IPS-NIHi11 (cell line): Measurements from ENCODE around the gene CDRT15.
A peak's percentile ranks its signal among the peaks of the same experiment; 100 is the strongest.
"Not testable (repeated sequence)": the region's sequence is repeated elsewhere in the genome, so short reads cannot be mapped to it uniquely, and the experiment has no call there.

ENCODE experiments used
- DNase-seq: peaks from one replicate; pipeline ENCODE4 v3.0.0; 2012; ENCODE audit warnings: mixed read lengths, low spot score

Gene CDRT15

GRCh38 chr17:14236762-14237161 lies at the start of gene CDRT15:
TSS of gene CDRT15 (minus strand) at chr17:14236862. CDS start at chr17:14236833, 29 bp downstream.
- not testable (repeated sequence) for DNase-seq

GRCh38 chr17:14282726-14283125 lies 46.1 kb upstream of the CDRT15 start:
- DNase-seq = no peak

DNA sequence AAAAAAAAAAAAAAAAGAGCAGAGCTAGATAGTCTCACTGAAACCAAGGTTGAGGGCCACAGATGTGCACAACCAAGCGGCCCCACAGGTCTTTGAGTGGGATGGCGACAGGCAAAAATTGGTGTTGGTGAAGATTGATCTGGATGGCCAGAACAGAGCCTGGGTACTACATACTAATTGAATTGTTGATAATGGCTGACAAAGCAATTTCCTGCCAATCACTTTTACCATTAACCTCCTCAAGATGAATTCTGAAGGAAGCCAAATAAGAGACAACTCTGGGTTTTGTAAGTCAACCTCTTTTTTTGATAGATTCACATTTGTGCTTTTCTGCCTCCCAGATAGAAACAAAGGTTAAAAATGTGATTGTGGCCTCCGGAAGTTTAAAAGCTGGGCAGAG lies 44.9 kb upstream of the CDRT15 start:
- no peak for DNase-seq

- no peak for DNase-seq
These were observed 40.0 kb upstream of the CDRT15 start for GRCh38 chr17:14276535-14277250.

GRCh38 chr17:14270508-14270907 lies 33.8 kb upstream of the CDRT15 start:
- no peak for DNase-seq

- no peak for DNase-seq
These were observed 32.8 kb upstream of the CDRT15 start for GRCh38 chr17:14269473-14269872.

DNA sequence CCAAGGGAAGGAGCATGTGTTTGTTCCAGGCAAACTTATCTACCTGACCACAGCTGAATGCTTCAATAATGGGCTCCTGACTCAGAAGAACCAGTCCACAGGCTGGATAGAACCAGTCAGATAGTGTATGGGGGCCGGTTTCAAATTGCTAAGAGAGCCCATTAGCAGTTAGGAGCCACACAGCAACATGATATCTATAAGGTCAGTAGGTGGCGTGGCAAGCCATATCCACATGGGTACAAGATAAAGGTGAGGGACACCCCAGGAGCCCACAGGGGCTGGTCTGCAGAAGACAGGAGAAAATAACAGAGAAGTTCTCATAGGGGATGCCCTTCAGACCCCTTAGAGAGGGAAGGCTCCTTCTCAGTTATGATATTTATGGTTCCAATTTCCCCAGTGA lies 31.6 kb upstream of the CDRT15 start:
- DNase-seq = no peak

DNA sequence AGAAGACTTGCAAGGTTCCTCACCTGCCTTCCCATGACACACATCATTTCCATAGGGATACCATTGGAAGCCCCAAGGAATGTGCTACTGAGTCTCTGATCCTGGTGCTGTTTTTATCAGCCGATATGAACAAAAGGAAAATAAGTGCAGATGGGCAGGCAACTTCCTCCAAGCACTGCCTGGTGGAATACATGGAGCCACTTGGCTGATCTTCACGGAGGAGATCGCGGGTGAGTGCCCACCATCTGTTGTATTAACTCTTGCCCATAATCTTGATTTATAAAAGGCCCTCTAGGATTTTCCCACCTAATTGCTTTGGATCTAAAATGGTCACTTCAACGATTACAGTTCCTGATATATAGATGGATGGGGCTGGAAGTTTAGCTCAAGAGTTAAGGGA lies 24.7 kb upstream of the CDRT15 start:
- DNase-seq = no peak

DNA sequence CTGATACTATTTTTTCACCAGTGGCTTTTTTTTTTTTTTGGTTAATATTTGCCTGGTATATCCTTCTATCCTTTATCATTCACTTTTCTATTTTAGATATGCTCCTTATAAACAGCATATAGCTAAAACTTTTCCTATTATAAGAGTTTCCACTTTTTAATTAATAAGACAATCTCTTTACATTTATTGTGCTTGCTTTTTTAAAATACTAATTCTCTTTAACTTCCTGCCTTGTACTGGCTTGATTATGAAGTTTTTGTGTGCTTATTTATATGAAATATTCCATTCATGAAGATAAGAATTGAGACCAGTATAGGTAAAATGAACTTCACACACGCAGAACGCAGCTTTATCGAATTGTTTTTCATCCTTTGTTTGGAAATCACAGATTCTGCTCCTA lies 9.0 kb upstream of the CDRT15 start:
- no peak for DNase-seq

GRCh38 chr17:14245002-14245401 lies 8.3 kb upstream of the CDRT15 start:
- DNase-seq = peak; percentile 32

DNA sequence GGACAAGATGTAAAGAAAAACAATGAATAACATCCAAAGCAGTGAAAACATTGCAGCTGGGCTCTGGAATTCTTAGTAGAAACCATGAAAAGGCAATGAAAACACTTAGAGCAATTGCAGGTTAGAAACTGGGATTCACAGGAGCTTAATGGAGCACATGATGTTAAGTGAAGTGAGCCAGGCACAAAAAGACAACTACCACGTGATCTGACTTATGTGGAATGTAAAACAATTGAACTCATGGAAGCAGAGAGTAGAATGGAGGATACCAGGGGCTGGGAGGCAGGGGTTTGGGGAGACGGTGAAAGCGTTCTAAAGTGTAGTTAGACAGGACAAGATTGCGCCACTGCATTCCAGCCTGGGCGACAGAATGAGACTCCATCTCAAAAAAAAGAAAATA lies 2.6 kb upstream of the CDRT15 start:
- DNase-seq = not testable (repeated sequence)

- not testable (repeated sequence) for DNase-seq
These were observed 630 bp downstream of the CDRT15 start for GRCh38 chr17:14236032-14236431.

GRCh38 chr17:14235047-14235446 lies 1.6 kb downstream of the CDRT15 start:
- DNase-seq = not testable (repeated sequence)

DNA sequence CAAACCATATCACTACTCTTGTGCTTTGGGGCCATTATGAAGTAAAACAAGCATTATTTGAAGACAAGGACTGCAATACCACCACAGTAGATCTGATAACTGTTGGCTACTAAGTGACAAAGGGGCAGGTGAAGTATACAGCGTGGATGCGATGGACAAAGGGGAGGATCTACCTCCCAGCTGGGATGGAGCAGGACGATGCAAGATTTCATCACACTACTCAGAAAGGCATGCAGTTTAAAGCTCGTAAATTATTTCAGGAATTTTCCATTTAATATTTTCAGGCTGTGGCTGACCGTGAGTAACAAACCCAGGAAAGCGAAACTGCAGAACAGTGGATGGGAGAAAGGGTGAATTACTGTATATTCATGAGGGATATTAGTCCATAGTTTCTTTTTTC lies 5.5 kb downstream of the CDRT15 start:
- DNase-seq = not testable (repeated sequence)

DNA sequence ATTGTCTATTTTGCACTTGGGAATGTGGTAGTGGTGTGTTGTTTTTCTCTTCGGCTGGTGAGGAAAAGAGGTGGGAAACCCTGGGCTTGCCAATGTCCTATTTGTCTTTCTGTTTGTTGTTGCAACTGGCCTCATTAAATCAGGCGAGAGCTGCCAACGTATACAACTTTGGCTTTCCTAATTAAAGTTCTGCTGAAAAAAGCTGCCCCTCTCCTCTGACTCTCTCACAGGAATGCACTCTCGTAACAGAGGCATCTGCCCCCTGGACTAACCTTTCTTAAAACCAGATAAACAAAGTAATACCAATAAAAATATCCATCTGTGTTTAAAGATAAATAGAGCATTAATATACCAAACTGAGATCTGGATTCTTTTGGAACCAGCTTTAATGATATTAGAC lies 7.8 kb downstream of the CDRT15 start:
- DNase-seq = no peak

- DNase-seq = no peak
These were observed 9.6 kb downstream of the CDRT15 start for GRCh38 chr17:14227052-14227451.

DNA sequence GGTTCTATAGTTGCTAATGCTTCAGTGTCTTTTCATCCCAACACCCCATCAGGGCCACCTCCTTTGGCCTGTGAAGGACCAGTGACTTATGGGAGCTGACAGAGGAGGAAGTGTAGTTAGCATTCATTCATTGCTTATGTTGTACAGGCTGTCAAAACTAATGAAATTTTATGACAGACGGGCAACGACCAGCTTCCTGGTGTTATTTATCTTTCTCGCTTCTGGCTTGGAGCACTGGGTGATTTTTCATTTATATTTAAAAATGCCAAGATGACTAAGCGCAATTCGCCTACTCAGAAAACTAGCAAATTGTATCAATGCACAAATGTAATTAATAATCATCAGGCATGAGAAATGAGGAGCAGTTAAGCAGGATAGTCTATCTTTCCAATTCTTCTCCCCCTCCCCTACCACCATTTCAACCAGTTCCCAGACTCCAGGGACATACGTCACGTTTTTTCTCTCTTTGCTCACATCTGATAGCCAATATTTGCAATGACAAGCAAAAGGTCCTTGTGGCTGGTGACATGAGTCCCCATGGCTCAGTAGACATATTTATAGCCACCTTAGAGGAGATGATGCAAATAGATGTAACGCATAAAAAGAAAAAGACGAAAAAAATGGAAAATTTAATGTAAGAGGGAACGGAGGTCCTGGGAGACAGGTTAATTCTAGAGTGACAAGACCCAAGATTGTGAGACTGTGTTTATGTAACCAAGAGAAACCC lies 11.2 kb downstream of the CDRT15 start:
- no peak for DNase-seq

DNA sequence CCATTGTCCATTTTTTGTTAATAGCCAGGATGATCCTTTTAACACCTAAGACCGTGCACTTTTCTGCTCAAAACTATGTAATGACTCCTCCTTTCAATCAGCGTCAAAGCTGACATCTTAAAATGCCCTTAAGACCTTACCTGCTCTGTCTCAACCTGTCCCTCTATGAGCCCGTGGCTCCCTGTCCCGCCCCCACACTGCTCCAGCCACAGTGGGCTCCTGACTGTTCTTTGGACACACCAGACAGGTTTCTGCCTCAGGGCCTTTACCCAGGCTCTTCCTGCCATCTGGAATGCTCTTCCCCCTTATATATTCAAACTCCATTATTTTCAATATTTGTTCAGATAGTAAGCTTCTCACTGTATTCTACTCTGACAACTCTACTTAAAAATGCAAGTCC lies 14.1 kb downstream of the CDRT15 start:
- DNase-seq = no peak

DNA sequence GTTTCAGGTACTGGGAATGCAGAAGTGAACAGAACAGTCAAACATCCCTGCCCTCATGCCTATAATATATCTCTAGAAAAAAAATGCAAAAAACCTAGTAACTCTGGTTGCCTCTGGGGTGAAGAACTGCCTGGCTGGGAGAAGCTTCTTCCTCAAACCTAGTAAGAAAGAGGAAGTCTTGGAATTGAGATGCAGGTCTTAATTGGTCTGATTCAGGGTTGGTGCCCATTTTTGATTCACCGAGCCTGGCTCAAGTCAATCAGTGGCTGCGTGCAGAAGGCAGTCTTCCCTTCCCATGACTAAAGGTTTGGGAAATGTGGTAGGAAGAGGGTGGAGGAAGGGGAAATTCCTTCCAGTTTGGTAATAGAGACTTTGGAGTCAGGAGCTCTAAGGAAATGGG lies 22.4 kb downstream of the CDRT15 start:
- DNase-seq = no peak

DNA sequence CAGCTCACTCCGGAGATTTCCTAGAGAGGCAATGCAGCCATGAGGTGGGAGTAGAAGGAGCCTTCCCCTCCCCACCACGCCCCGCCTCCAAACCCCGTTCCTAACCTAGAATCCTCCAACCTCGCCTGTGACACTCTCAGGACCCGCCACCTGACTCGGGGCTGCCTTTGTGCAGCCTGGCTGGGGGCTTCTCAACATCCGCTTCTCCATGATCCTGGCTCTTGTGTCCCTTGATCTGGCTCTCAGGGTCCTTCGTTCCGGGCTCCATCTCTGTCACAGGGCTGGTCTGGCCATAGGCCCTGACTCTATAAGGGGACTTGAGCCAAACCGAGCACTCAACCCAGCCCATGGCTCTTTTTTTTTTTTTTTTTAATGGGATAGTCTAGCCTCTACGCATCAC lies 24.3 kb downstream of the CDRT15 start:
- DNase-seq = no peak

DNA sequence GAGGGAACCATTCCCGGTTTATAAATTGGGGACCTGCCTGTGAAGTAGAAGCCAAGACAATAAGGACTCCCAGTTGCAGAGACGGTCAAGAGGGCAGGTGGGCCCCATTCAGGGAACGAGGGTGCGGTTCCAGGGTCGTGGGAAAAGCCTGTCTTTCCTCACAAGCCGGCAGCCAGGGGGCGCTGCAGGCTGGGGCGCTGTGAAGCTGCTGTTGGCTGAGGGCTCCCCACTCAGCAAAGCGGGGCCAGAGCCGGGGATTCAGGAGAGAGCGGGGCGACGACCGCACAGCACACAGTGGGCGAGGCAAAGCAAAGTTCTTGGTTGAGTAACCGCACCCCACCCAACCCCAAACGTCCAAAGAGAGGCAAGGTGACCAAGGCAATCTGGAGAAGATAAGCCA lies 24.9 kb downstream of the CDRT15 start:
- peak; percentile 47 for DNase-seq

- no peak for DNase-seq
These were observed 25.4 kb downstream of the CDRT15 start for GRCh38 chr17:14211246-14211645.

DNA sequence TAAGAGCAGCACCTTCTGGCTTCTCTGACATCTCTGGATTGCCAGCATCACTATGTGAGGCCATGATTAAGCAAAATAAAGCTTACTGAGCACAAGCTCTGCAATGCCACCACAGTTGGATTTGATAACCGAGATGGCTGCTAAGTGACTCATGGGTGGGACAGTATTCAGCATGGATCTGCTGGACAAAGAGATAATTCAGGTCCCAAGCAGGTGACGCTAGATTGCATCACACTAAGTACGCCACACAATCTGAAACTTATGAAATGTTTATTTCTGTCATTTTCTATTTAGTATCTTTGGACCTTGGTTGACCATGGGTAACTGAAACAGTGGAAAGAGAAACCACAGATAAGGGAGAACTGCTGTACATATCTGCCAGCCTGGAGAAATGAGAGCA lies 27.4 kb downstream of the CDRT15 start:
- DNase-seq = no peak

DNA sequence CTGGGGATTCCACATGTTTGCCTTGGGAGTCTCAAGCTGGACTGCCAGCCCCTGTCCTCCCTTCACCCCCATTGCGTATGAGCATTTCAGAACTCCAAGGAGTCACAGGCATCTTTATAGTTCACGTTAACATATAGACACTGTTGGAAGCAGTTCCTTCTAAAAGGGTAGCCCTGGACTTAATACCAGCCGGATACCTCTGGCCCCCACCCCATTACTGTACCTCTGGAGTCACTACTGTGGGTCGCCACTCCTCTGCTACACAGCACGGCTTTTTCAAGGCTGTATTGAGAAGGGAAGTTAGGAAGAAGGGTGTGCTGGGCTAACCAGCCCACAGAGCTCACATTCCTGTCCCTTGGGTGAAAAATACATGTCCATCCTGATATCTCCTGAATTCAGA lies 28.9 kb downstream of the CDRT15 start:
- DNase-seq = no peak
